C4-2B (cell line): Measurements from ENCODE around the gene PSAP.

Source experiments
- CTCF ChIP-seq: fragments of 450-650 bp; conservative IDR thresholded peaks from 2 replicates; pipeline ENCODE4 v1.5.1; 2017; ENCODE audit warnings: mild to moderate bottlenecking
- ZFX ChIP-seq: fragments of 450-650 bp; IDR thresholded peaks from 2 replicates; pipeline ENCODE4 v1.6.1; 2017

- no peak; the same call in 1 of the 2 replicates for TF ChIP-seq CTCF
- no peak for TF ChIP-seq ZFX
These were observed 36.1 kb downstream of the PSAP start for GRCh38 chr10:71814922-71815411.
